GM21825 (cell line): ENCODE data around the gene TMA7B.

Experiments
- ATAC-seq: cut with Tn5 transposase; IDR thresholded peaks from one replicate; pipeline ENCODE4 v1.9.1; 2021; ENCODE audit warnings: mild to moderate bottlenecking, moderate library complexity; ENCODE audit not compliant: unreplicated experiment

The TMA7B gene

DNA sequence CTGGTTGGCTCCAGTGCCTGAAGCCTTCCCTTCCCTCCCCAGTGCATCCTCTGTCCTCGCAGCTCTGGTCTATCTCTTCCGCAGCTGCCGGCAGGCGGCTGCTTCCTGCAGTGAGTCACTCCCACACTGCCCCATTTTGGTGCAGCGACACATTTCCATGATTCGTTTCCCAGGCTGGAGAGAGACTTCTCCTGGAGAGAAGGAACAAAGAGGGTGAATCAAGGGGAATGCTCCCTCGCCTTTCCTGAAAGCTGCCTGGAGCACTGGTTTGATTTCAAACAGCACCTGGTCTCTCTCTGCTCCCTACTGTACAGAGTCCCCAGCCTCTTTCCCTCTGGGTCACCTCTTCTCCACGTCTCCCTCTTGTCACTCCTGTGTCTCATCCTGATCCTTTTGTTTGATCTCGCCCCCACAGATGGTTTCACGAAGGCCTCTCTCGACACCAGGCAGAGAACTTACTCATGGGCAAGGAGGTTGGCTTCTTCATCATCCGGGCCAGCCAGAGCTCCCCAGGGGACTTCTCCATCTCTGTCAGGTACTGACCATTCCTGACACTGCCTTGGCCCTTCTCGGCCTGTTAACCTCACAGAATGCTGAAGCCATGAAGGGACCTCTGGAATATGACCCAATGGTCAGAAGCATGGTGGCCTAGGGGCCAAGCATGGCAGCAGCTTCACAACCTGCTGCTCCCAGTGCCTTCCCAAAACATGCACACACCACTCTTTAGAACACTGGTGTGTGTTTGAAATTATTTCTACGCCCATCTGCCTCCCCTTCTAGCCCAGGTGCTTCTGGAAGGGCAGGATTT is at the start of gene TMA7B:
TSS of gene TMA7B (plus strand) at position 758 of the 808 bp plus-strand sequence. CDS start 3,978 bp downstream, outside the sequence.
- ATAC-seq = no peak

DNA sequence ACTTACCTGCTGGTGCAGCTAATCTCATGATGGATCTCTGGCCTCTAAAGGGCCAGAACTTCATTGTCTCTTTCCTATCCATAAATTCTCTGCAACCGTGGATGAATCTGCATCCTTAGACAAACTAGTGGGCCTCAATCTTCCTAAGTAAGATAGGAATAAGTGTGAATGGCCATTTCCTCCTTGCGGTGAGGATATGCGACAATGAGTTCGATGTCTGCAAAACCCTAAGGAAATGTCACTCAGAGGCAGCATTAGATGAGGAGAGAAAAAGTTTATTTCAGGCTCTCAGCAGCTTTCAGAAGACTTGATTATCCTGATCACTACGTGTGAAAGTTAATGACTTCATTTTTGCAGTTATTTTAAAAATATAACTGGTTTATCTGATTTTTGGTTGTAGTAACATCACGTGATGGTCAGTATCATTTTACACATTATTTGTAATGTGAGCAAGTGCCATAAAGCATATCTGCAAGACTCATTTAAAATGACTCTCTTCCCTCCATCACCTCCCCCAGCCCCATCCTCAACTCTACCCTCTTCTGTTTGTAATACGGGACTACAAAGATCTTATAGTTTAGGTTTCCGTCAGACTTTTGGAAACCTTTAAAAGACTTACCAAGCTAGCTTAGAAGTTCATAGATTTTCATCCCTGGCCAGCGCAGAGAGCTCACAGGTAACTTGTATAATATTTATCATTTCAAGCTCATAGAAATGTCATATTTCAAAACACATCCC is 49.2 kb upstream of the TMA7B start:
- no peak for ATAC-seq

DNA sequence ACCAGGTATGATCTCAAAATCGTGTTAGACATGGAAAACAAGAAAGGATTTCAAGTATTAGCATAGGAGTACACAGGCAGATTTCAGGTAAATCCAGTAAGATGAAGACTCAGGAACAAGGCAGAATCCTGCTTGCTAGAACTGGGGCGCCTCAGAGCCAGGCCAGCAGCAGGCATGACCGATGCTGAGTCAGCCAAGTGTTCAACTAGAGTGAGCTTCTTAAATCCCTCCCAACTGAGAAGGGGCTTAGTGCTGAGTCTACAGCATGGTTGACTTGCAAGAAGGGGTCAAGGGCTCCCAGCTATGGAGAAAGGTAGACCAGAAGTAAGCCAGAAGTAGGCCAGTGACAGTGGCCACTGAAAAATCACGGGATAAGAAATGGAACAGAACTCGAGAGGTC is 46.9 kb upstream of the TMA7B start:
- ATAC-seq = no peak

DNA sequence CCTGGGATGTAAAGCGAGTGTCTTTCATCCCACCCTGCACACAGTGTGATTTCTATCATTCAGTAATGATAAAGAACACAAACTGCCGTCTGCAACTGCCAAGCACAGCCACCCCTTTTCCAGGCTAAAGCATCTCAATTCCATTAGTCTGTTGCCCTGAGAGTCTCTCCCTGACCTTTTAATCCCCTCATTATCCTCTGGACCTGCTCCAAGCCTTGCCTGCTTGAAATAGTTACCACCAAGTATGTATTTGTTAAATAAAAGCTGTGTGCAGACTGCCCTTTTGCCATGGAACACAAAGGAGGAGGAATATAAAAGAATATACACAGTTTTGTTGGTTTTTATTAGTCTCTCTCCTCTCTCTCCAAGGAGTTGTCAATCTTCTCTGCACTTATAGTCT is 46.3 kb upstream of the TMA7B start:
- no peak for ATAC-seq

DNA sequence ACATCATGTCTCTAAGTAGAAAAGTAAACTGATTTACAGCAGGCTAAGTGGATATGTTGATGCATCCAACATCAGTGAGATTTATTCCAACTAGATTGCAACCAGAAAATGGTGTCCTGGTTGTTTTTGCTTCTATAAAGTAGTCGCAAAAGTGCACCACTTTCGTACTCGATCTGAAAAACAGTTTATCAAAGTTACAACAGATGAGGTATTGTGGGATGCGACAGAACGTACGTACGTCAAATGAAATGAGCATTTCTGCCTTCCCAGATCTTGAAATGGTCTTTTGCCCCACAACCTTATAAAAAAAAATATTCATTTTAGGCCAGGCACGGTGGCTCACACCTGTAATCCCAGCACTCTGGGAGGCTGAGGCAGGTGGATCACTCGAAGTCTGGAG is 45.6 kb upstream of the TMA7B start:
- no peak for ATAC-seq

DNA sequence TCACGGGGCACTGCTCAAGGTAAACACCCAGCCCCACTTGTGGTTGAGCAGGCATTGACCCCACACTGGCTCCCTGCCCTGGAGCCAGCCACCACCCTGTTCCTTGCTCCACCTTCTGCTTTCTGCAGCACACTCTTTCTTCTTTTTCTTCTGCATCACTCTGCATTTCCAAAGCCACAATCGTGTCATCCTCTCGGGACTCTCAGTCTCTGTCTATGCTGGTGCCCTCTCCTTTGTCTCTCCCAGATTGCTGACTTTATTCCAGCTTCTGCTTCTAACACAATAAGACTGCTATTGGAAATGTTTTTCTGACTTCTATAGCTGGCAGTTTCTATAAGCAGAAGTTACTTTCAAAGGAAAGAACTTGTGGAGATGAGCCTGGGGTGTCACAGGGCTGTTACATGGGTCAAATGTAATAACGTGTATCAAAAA is 44.9 kb upstream of the TMA7B start:
- ATAC-seq = no peak

DNA sequence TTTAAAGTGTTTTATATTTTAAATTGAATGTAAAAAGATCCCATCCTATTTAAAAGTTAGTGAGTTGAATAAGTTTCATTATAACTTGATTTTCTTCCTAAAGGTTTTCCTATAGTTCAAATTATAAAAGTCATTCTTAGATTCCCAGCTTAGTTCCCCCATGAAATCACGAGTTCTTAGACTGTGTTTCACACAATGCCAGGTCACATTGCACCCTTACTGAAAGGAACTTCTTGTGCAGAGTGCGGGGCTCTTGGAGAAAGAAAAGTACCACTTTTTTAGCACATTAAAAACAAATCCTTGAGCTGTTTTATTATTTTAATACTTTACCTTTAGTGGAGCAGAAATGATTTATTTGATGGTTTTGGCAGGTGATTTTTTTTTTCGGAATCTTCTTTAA is 43.7 kb upstream of the TMA7B start:
- ATAC-seq = no peak

DNA sequence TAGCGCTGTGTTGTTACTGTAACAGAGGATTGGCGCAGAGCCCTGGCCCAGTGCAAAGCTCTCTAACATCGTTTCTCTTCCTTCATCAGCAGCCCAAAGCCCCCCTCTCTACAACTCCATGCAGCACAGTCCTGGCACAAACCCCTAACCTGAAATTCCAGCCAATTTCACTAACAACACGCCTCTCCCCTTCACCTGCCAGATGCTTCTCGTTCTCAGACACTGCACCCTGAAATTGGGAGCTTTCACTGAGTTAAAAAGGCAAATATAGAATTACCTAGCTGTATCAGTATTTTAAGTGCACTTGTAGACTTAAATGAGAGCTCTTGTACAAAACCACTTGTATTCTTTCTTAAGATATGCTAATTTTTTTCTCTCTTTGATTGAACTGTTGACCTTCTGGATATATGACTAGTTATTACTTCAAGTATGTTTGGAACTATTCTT is 43.0 kb upstream of the TMA7B start:
- ATAC-seq = no peak

DNA sequence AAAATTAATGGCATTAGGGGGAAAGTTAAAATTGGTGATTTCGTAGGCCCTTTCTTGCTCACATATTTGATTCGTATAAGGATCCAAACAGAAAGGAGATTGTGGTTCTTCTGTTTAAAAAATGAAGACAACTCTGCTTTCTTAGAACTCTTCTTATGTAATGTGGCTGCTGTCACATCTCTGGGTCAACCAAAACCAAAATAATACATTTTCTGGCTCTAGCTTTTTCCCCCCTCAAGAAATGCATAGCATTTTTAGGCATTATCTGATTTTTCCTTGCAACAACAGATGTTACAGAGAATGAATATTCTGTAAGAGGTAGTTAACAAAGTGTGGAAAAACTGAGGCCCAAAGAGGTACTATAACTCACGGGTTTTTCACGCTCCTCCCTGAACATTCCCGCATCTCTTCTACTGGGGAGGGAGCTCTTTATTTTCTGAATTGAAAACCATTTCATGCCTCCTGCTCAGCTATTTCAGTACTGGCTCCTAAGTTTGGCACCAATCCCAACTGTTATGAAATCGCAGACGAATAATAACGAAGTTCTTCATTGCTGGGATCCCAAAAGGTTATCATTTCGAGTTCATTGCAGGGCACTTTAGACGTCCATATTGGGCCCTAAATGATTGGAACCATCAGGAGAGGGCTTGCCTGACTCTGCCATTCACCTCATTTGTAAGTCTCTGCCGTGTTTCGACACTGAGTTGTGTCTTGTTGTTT is 42.3 kb upstream of the TMA7B start:
- no peak for ATAC-seq

DNA sequence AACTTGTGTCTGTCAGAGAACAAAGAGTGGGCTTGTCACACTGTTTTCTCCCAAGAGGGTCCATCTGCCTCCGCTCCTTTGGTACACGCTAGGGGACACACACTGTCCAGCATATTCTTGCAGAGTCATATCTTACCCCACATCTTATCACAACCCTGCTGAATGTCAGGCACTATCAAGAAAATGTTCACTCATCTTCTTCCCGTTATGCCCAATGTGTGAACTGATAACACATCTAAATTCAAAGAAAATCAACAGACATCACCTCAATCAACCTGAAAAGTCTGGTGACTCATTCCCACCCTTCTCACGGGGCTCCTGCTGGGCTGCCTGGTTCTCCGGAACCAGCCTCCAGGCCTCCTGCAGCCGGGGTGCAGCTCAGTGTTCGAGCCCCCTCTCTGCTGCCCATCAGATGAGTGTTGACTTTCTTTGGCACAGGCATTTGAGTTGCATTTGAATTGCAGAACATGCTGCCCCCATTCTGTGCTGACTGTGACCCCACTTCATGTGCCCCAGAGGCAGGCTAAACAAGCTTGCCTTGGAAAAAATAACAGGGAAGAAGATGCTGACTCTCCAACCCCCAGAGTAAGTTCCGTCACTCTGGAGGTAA is 40.0 kb upstream of the TMA7B start:
- ATAC-seq = no peak

DNA sequence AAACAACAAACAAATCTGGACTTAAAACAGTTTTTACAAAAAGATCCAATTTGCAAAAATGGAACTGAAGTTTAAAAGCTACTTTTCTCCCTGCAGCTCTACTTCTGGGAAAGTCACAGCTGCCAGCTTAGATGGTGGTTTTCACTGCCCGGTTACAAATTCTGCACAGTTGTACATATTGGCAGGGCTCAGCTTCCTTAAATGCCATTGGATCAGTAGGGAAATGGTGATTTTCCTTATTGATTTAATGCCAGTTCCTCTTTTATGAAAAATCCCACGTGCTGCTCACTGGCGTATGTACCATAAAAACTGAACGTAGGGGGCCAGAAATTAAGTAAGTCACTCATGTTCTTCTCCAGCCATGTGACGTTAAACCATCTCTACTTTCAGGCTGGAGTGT is 36.5 kb upstream of the TMA7B start:
- ATAC-seq = no peak

DNA sequence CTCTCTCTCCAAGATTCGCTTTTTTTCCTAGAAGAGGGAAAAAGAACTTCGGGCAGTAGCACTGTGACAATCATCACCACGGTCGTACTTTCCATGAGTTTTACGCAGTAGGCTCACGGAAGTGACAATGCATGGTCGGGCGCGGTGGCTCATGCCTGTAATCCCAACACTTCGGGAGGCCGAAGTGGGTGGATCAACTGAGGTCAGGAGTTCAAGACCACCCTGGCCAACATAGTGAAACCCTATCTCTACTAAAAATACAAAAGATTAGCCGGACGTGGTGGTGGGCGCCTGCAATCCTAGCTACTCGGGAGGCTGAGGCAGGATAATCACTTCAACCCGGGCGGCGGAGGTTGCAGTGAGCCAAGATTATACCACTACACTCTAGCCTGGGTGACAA is 35.9 kb upstream of the TMA7B start:
- no peak for ATAC-seq

DNA sequence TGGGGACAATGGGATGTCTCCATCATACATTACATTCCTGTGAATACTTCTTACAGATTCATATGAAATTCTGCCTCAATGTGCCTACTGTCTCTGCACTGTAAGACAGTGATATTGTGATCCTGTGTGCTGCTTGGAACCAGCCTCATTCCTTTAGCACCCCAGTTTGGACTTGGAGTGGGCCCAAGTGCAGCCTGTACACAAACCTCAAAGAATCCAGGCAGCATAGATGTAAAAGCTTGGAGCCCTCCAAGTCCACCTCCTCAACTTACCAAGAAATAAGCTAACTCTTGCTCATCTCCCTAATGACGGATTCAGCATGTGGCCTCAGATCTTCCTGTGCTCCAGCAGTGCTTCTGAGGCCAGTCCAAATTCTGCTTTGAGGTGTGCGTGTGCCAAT is 34.9 kb upstream of the TMA7B start:
- ATAC-seq = no peak

DNA sequence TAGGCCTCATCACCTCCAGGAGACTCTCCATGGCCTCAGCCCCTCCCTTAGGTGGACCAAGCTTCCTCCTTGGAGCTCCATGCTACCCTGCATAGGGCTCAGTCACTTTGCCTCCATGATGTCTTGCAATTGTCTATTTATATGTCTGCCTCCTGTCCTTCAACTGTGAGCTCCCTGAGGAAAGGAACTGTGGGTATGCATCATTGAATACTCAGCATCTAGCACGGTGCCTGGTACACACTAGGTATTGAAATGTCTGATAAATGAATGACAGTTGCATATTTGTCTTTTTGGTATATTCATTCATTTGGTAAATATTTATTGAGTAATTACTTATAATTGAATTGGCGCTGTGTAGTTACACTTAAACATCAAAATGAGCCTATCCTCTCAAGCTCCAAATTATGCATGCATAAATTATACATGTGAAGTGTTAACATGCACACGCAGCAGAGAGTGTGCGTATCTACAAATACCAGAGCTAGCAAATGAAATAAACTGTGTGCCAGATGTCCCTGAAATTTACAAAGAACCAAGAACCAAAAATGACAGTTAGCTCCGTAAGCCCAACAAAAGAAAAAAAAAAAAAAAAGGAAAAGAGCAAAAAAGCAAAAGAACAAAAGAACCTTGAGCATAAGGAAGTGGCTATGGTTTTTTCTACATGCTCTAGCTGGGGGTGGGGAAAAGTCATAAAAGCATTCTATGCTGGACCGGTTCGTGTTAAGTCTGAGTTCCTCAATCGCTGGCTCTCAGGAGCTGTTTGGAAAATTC is 34.1 kb upstream of the TMA7B start:
- no peak for ATAC-seq

DNA sequence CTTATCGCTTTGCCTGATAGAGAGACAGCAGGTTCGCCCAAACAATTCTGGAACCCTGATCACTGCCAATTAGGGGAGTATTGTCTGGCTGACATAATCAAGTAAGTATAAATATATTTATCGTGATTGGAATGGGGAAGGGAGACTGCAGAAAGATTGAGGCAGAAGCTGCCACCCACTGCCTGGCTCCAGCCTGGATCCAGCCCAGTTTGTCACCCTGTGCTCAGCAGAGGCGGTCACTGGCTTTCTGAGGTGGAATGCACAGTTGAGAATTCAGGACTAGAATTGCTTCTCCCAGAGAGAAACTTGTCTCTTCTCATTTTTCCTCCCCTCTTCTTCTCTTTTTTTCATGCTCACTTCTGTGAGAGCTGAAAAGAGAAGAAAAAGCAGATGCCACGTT is 33.4 kb upstream of the TMA7B start:
- no peak for ATAC-seq

DNA sequence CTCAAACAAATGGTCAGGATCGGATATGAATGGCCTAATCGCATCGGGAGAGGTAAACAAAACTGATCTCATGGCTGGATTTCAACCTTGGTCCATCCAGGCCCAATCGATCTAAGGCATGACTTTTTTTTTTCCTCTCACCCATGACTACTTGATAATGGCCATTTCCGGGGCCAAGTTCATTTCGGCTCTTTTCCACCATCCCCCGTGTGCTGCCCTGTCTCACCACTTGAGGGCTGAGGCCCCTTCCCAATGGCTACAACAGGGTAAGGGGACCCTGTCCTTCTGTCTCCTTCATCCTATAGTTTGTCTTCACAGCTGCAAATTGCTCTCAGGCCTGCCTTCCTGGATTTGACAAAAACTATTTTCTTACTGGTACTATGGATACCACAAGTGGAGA is 32.7 kb upstream of the TMA7B start:
- ATAC-seq = no peak

DNA sequence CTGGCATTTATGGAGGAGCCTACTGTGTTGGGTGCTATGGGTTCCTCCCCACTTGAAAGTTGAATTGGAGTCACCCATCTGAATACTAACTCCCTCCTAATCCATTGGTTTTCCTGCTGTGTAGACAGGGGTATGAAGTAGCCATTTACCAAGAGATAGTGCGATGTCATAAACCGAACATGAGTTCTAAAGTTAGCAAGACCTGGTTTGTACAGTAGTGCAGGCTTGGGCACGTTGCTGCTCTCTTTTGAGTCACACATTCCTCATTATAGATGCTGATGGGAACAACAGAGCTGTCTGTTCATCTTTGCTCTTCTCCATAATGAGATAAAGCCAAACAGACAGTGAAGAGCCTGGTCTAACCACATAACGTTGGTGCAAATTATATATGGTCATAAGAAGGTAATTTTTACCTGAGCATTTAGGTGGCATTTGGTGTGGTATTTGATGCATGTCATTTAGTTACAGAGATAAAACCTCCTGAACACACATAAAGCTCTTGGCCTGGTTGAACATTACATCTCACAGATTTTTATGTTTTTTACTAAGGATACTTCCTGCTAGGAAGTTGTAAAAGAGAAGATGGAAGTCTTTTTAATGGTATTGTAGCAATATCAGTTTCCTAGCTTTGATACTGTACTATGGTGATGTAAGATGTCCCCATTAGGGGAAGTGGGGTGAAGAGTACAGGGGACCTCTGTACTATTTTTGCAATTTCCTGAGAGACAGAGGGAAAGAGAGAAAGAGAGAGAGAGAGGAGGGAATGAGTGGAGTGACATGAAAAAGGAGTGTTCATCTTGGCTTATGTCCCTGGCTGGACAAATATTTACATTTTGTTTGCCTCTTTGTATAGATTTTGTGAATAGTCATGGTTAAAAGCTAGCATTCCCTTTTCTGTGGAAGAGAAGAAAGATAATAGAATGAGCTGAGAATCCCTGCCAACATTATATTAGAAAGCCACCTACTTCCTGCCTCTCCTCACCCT is 31.4 kb upstream of the TMA7B start:
- no peak for ATAC-seq

DNA sequence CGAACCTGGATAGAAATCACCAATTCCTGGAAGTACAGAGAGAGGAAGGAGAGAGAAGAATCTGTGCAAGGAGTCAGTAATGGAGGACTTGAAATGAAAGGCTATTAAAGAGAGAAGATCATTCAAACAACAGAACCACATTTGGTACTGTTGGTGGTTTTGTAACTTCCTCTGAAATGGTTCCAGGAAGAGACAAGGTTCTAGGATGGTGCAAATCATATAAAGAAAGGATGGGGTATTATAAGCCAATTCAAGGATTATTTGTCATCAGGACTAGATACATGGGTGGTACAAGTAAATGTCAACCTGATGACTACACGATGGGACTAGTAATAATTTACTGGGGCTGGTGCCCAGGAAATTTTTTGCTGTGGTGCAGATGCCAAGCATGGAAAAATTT is 28.9 kb upstream of the TMA7B start:
- no peak for ATAC-seq

DNA sequence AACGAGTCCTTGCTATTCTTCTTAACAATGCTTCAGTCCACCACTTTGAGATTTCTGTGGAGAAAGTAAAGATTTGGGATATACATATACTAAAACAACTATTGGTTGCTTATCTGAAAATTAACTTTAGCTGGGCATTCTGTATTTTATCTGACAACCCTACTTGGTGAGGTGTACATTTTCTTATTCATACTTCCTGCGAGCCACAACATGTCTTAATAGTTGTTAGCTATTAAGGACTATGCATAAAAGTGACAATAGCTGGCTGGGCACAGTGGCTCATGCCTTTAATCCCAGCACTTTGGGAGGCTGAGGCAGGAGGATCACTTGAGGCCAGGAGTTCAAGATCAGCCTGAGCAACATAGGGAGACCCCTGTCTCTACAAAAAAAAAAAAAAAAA is 28.0 kb upstream of the TMA7B start:
- ATAC-seq = no peak
